ENCODE data around the gene CTPS1. TPM values are rescaled to one million over a fixed set of nuclear protein-coding genes. Genes with fewer than 3 reads are reported as not detected.
A peak's percentile ranks its signal among the peaks of the same experiment; 100 is the strongest.

Gene CTPS1
- total RNA-seq, 1 experiment from 2014 or later, result 63.1 TPM

DNA sequence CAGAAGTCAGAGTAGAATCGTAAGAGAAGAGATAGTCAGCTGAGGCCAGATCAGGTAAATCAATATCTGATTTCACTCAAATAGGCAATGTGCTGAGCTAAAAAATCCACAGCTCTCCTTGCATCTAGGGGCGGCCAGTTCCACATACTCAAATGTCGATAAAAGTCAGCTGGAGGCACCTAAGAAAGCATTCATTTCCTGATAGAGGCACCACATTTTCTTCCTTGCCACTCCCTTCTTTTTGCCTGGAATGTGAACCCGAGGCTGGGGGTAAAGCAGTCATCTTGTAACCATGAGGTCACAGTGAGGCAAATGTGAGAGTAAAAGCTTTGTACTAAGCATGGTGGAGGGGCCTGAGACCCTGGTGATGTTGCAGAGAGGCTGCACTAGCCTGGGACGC is 24.2 kb upstream of the CTPS1 start:
- no peak overlapping the region for H3K4me3 ChIP-seq (ENCODE audit: low read depth, low read length)
- no peaks in the 10 kb centered on the region for H3K36me3 ChIP-seq (ENCODE audit: control insufficient read depth, insufficient read depth, low read length)
- no peak overlapping the region for H3K4me3 Mint-ChIP-seq (ENCODE audit: unreplicated experiment)
- TF ChIP-seq, protein P1, sequence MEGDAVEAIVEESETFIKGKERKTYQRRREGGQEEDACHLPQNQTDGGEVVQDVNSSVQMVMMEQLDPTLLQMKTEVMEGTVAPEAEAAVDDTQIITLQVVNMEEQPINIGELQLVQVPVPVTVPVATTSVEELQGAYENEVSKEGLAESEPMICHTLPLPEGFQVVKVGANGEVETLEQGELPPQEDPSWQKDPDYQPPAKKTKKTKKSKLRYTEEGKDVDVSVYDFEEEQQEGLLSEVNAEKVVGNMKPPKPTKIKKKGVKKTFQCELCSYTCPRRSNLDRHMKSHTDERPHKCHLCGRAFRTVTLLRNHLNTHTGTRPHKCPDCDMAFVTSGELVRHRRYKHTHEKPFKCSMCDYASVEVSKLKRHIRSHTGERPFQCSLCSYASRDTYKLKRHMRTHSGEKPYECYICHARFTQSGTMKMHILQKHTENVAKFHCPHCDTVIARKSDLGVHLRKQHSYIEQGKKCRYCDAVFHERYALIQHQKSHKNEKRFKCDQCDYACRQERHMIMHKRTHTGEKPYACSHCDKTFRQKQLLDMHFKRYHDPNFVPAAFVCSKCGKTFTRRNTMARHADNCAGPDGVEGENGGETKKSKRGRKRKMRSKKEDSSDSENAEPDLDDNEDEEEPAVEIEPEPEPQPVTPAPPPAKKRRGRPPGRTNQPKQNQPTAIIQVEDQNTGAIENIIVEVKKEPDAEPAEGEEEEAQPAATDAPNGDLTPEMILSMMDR (IDR thresholded peaks at IDR 0.05; ENCODE audit: insufficient read depth in 1 of 2, low read depth in 1 of 2, low read length in 1 of 2, severe bottlenecking in 1 of 2, unreplicated experiment in 1 of 2), result no peak
- ChIA-PET POLR2A (no interaction called here), CTCF (interaction anchor here (0.6 kb wide), 1 partner anchor 91 kb away, joined by 3 read pairs; no protein-coding TSS in a partner anchor)
- H3K27me3 Mint-ChIP-seq (ENCODE audit: insufficient read depth, unreplicated experiment), result no peaks in the 10 kb centered on the region
- no peaks in the 10 kb centered on the region for H3K9me3 Mint-ChIP-seq (ENCODE audit: unreplicated experiment)
- no peak for DNase-seq
- no TSS peak for BruUV-seq (replicated peaks)
- intact Hi-C loops (cut with micrococcal nuclease; ENCODE audit: unreplicated experiment), result no loop called here
- H3K27ac Mint-ChIP-seq (ENCODE audit: unreplicated experiment), result peak overlapping the region; percentile 56
- peaks cover 18% of the 10 kb centered on the region for H3K4me1 Mint-ChIP-seq (ENCODE audit: low read depth, unreplicated experiment)
- no peaks in the 10 kb centered on the region for H3K27me3 ChIP-seq (replicated peaks; ENCODE audit: control insufficient read depth, insufficient read depth, low read length)
- peaks cover 7% of the 10 kb centered on the region; the same call in 1 of the 2 replicates for H3K4me1 ChIP-seq
- H3K9me3 ChIP-seq, result no peaks in the 10 kb centered on the region
- H3K36me3 Mint-ChIP-seq (ENCODE audit: insufficient read depth, unreplicated experiment), result no peaks in the 10 kb centered on the region

DNA sequence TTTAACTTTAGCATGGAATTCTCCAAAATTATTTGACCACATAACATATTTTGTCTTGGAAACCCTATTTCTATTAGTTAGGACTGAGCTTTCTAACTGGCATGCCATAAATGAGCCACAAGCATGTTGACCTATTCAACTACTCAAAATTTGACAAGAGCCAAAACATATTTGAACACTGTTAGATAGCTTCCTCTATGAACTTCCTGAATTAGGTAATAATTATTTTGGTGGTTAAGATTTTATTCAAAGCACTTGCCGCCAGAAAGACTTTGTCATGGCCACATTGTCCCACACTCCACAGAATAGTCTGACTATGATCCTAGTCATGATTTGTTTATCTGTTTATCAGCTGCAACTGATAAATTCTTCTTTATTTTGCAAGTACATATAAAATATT is 23.1 kb upstream of the CTPS1 start:
- Histone ChIP-seq H3K4me1 (peaks cover 7% of the 10 kb centered on the region; the same call in 1 of the 2 replicates), H3K27me3 (replicated peaks; ENCODE audit: control insufficient read depth, insufficient read depth, low read length) (no peaks in the 10 kb centered on the region), H3K36me3 (ENCODE audit: control insufficient read depth, insufficient read depth, low read length) (no peaks in the 10 kb centered on the region), H3K9me3 (no peaks in the 10 kb centered on the region), H3K4me3 (ENCODE audit: low read depth, low read length) (no peak overlapping the region)
- no peak for DNase-seq
- Mint-ChIP-seq H3K4me1 (ENCODE audit: low read depth, unreplicated experiment) (peaks cover 18% of the 10 kb centered on the region), H3K9me3 (ENCODE audit: unreplicated experiment) (no peaks in the 10 kb centered on the region), H3K27me3 (ENCODE audit: insufficient read depth, unreplicated experiment) (no peaks in the 10 kb centered on the region), H3K27ac (ENCODE audit: unreplicated experiment) (no peak overlapping the region), H3K4me3 (ENCODE audit: unreplicated experiment) (no peak overlapping the region), H3K36me3 (ENCODE audit: insufficient read depth, unreplicated experiment) (no peaks in the 10 kb centered on the region)
- BruUV-seq (replicated peaks), result no TSS peak
- CTCF ChIA-PET, result interaction anchor here (0.8 kb wide), 1 partner anchor 102 kb away, joined by 6 read pairs; no protein-coding TSS in a partner anchor
- POLR2A ChIA-PET, result no interaction called here
- intact Hi-C loops (cut with micrococcal nuclease; ENCODE audit: unreplicated experiment), result no loop called here
- TF ChIP-seq, protein P1 (IDR thresholded peaks at IDR 0.05; ENCODE audit: insufficient read depth in 1 of 2, low read depth in 1 of 2, low read length in 1 of 2, severe bottlenecking in 1 of 2, unreplicated experiment in 1 of 2), result no peak

DNA sequence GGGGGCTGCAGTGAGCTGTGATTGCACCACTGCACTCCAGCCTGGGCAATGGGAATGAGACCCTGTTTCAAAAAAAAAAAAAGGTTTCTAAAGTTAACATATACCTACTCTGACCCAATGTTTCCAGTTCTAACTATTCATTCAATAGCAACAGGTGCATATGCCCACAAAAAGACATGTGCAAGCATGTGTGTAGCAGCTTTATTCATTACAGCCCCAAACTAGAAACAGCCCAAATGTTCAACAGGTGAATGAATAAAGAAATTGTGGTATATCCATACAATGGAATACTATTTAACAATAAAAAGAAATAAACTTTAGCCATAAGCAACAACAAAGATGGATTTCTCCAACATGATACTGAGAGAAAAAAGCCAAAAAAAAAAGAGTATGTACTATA is 21.3 kb upstream of the CTPS1 start:
- H3K4me1 ChIP-seq, result peaks cover 7% of the 10 kb centered on the region; the same call in 1 of the 2 replicates
- no peaks in the 10 kb centered on the region for H3K9me3 ChIP-seq
- Mint-ChIP-seq H3K4me1 (ENCODE audit: low read depth, unreplicated experiment) (peaks cover 12% of the 10 kb centered on the region), H3K36me3 (ENCODE audit: insufficient read depth, unreplicated experiment) (no peaks in the 10 kb centered on the region), H3K27me3 (ENCODE audit: insufficient read depth, unreplicated experiment) (no peaks in the 10 kb centered on the region), H3K9me3 (ENCODE audit: unreplicated experiment) (no peaks in the 10 kb centered on the region), H3K4me3 (ENCODE audit: unreplicated experiment) (no peak overlapping the region), H3K27ac (ENCODE audit: unreplicated experiment) (no peak overlapping the region)
- ChIA-PET POLR2A (no interaction called here), CTCF (no interaction called here)
- intact Hi-C loops (cut with micrococcal nuclease; ENCODE audit: unreplicated experiment), result no loop called here
- TF ChIP-seq, protein P1 (IDR thresholded peaks at IDR 0.05; ENCODE audit: insufficient read depth in 1 of 2, low read depth in 1 of 2, low read length in 1 of 2, severe bottlenecking in 1 of 2, unreplicated experiment in 1 of 2), result no peak
- no peak overlapping the region for H3K4me3 ChIP-seq (ENCODE audit: low read depth, low read length)
- H3K27me3 ChIP-seq (replicated peaks; ENCODE audit: control insufficient read depth, insufficient read depth, low read length), result no peaks in the 10 kb centered on the region
- no TSS peak for BruUV-seq (replicated peaks)
- no peak for DNase-seq
- H3K36me3 ChIP-seq (ENCODE audit: control insufficient read depth, insufficient read depth, low read length), result no peaks in the 10 kb centered on the region

Data from Caco-2 (cell line).